ENCODE measurements around the gene CAMK4.

- TF ChIP-seq CTCF (IDR thresholded peaks at IDR 0.05): no peak
- TF ChIP-seq POLR2A (IDR thresholded peaks at IDR 0.05): no peak
These were observed 17.5 kb downstream of the CAMK4 start for GRCh38 chr5:111241696-111242095.

All from thyroid gland (tissue), 4 donors.